Glomerular visceral epithelial cell (primary cell): ENCODE data around the gene DCDC2.
"Not testable (repeated sequence)": the region's sequence is repeated elsewhere in the genome, so short reads cannot be mapped to it uniquely, and the experiment has no call there.

Experiments
- DNase-seq: peaks from one replicate; pipeline ENCODE4 v3.0.0-alpha.2; 2016; ENCODE audit errors: extremely low spot score

Gene DCDC2

GRCh38 chr6:24148154-24148570 lies 209.7 kb downstream of the DCDC2 start:
- DNase-seq: no peak

- no peak for DNase-seq
These were observed 210.2 kb downstream of the DCDC2 start for GRCh38 chr6:24147511-24148153.

- DNase-seq: no peak
These were observed 211.0 kb downstream of the DCDC2 start for GRCh38 chr6:24146871-24147270.

GRCh38 chr6:24145690-24146131 lies 212.1 kb downstream of the DCDC2 start:
- DNase-seq: no peak

- DNase-seq: not testable (repeated sequence)
These were observed 215.1 kb downstream of the DCDC2 start for GRCh38 chr6:24142733-24143132.

GRCh38 chr6:24140591-24140990 lies 217.3 kb downstream of the DCDC2 start:
- DNase-seq: no peak

- no peak for DNase-seq
These were observed 218.2 kb downstream of the DCDC2 start for GRCh38 chr6:24139639-24140038.

GRCh38 chr6:24139080-24139479 lies 218.8 kb downstream of the DCDC2 start:
- DNase-seq: no peak

- DNase-seq: no peak
These were observed 226.1 kb downstream of the DCDC2 start for GRCh38 chr6:24131751-24132150.

GRCh38 chr6:24127316-24127715 lies 230.5 kb downstream of the DCDC2 start:
- DNase-seq: no peak

- DNase-seq: peak; percentile 61
These were observed 231.2 kb downstream of the DCDC2 start for GRCh38 chr6:24126586-24127192.

GRCh38 chr6:24125980-24126379 lies 231.9 kb downstream of the DCDC2 start, which contains the start of gene NRSN1:
Gene NRSN1, plus strand, starts transcription at chr6:24126215. Its CDS starts 8,113 bp downstream, at chr6:24134328.
- no peak for DNase-seq

GRCh38 chr6:24122139-24122538 lies 235.7 kb downstream of the DCDC2 start:
- no peak for DNase-seq
